Upper lobe of left lung (tissue), 4 donors: ENCODE data around the gene ANKDD1A.

Experiments
- POLR2A ChIP-seq, 4 donors: fragments of 450-650 bp; IDR thresholded peaks; one replicate each; pipeline ENCODE4 v1.5.1; 2016 to 2017; ENCODE audit warnings: antibody characterized with exemption in 4 of 4, mild to moderate bottlenecking in 2 of 4
- TF ChIP-seq, protein P1 (sequence below), 6 experiments: fragments of 450-650 bp in 4 of 6; fragments of 200-600 bp in 2 of 6; sonication (generic) in 2 of 6; IDR thresholded peaks; one replicate each; pipeline ENCODE4 v1.5.1; 2016 to 2019; ENCODE audit warnings: antibody characterized with exemption in 6 of 6

GRCh38 chr15:64898406-64898805 lies 13.3 kb upstream of the ANKDD1A start:
- no peak for TF ChIP-seq POLR2A (IDR thresholded peaks at IDR 0.05)
- TF ChIP-seq, protein P1, sequence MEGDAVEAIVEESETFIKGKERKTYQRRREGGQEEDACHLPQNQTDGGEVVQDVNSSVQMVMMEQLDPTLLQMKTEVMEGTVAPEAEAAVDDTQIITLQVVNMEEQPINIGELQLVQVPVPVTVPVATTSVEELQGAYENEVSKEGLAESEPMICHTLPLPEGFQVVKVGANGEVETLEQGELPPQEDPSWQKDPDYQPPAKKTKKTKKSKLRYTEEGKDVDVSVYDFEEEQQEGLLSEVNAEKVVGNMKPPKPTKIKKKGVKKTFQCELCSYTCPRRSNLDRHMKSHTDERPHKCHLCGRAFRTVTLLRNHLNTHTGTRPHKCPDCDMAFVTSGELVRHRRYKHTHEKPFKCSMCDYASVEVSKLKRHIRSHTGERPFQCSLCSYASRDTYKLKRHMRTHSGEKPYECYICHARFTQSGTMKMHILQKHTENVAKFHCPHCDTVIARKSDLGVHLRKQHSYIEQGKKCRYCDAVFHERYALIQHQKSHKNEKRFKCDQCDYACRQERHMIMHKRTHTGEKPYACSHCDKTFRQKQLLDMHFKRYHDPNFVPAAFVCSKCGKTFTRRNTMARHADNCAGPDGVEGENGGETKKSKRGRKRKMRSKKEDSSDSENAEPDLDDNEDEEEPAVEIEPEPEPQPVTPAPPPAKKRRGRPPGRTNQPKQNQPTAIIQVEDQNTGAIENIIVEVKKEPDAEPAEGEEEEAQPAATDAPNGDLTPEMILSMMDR (IDR thresholded peaks at IDR 0.05) = no peak
